GM13976 (cell line): ENCODE data around the gene CXXC5.
A peak's percentile ranks its signal among the peaks of the same experiment; 100 is the strongest.

Source experiments
- DNase-seq: peaks from one replicate; pipeline ENCODE4 v3.0.0; 2012; ENCODE audit warnings: low spot score
- in situ Hi-C: fragments of 300-500 bp; cut with MboI; formaldehyde crosslinking; loops from one replicate; pipeline ENCODE4 v1.12.0; 2022; ENCODE audit warnings: low sequenced_read_pairs, mixed read lengths, inconsistent platforms; ENCODE audit not compliant: unreplicated experiment
- TF ChIP-seq, protein P1 (sequence below): IDR thresholded peaks from 2 replicates; pipeline ENCODE4 v1.5.1; 2012; ENCODE audit warnings: borderline replicate concordance, mild to moderate bottlenecking; ENCODE audit not compliant: insufficient read depth; ENCODE audit errors: extremely low read depth, missing control alignments, control extremely low read depth

The CXXC5 gene

DNA sequence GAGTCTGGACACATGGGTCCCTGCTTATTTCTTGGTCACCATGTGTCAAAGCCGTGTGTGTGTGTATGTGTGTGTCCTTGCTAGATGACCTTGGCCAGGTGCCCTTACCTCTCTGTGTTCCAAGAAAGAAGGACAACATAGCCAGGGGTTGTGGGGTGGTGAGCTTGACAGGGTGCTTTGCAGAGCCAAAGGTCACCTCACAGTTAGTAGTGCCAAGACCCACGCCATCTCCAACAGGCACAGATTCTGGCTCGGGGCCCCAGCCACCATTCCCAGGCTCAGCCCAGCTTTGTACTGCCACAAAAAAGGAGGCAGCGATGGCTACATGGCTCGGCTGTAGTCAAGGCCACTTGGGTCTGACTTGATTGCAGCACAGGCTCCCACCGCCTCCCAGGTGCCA lies 39.5 kb downstream of the CXXC5 start:
- in situ Hi-C loops: no loop called here
- TF ChIP-seq, protein P1, sequence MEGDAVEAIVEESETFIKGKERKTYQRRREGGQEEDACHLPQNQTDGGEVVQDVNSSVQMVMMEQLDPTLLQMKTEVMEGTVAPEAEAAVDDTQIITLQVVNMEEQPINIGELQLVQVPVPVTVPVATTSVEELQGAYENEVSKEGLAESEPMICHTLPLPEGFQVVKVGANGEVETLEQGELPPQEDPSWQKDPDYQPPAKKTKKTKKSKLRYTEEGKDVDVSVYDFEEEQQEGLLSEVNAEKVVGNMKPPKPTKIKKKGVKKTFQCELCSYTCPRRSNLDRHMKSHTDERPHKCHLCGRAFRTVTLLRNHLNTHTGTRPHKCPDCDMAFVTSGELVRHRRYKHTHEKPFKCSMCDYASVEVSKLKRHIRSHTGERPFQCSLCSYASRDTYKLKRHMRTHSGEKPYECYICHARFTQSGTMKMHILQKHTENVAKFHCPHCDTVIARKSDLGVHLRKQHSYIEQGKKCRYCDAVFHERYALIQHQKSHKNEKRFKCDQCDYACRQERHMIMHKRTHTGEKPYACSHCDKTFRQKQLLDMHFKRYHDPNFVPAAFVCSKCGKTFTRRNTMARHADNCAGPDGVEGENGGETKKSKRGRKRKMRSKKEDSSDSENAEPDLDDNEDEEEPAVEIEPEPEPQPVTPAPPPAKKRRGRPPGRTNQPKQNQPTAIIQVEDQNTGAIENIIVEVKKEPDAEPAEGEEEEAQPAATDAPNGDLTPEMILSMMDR: no peak
- DNase-seq: no peak

DNA sequence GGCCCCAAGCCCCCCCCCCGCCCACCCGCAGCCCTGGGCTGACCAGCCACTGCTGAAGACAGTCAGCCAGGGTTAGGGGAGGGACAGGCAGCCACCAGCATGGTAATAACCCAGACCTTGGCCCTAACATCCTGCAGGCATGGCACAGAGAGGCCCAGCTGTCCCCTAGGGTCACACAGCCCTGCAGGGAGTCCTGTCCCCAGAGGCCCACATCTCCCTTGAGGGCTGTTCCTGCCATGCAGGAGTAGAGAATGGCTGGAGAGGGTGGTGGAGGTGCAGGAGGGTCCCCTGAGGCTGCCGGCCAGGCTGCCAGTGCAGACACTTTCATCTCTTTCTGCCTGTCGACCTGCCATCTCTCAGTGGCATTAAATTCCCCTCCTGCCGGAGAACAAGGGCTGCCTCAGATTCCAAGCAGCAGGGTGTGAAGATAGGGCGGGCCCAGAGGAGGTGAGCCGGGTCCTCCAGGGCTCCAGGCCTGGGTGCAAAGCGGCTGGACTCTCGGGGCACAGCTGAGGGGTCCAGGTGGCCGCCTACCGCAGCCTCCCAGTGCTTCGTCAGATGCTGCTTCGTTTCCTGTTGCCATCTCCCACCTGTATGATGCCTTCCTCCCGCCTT lies 40.0 kb downstream of the CXXC5 start:
- in situ Hi-C loops: no loop called here
- DNase-seq: no peak
- TF ChIP-seq, protein P1: no peak

GRCh38 chr5:139688751-139689372 lies 40.7 kb downstream of the CXXC5 start:
- TF ChIP-seq, protein P1: no peak
- no peak for DNase-seq
- in situ Hi-C loops: no loop called here

- TF ChIP-seq, protein P1: no peak
- in situ Hi-C loops: no loop called here
- DNase-seq: no peak
Measured at GRCh38 chr5:139689631-139690063, 41.5 kb downstream of the CXXC5 start.

DNA sequence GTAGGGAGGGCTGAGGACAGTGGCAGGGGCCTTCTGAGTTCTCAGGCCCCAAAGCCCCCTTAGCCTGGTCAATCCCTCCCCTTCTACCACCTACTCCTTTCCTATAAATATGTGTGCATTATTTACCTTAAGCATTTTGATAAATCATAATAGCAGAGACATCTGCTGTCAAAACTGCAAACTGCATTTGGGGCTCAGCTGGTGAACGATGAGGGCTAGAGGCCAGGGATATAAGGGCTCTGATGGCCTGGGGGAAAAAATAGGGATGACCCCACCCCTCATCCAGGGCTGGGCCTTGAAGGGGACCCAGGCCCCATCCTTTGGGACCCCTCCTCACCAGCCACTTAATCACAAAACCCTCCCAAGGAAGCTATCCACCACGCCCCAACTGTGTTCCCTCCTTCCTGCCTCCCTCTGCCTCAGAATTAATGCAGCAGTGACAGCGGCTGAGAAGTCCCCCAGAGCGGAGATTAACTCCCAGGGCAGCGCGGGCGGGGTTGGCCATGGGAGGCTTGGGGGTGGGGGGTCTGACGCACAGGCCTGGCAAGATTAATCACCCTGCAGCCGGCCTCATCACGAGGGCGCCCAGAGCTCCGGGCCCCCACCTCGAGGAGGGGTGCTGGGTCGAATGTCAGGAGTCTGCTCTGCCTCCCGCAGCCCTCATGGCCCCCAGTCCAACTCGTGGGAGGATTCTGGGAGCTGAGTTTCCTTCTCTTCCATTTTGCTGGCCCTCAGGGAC lies 42.1 kb downstream of the CXXC5 start:
- peak; percentile 81 for DNase-seq
- in situ Hi-C loops: no loop called here
- TF ChIP-seq, protein P1: peak; percentile 42

DNA sequence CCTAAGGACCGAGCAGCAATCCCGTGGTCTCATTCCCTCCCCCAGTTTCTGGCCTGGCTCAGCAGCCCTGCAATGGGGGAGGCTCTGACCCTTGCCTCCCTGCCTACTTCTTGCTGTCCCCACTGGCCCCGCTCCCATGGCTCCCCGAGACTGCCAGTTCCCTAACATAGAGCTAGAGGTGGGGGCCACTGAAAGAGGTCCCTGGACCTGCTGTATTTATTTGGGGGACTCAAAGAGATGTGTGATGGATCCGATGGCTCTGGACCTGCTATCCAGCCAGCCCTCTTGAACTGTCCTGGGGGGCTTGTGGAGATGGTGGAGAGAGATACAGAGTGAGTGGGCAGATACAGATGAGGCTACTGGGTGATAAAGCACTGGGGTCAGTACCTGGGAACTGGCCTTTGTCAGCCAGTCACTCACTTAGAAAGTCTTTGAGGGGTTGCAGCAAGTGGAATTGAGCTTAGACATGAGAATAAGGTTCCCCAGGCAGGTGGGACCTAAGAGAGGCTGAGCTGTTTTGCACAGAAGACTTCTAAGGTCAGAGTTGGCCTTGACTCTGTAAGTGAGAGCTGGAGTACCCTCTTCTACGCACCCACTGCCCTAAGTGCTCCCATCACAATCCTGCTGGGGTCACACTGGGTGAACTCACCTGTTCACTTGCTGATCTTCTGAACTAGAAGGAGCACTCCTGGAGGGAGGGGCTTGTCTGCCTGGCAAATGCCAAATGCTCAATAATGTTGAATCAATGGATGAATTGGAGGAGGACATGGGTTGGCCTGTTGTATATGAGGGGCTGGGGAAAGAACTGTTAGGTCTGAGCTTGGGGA lies 42.9 kb downstream of the CXXC5 start:
- TF ChIP-seq, protein P1: no peak
- no peak for DNase-seq
- in situ Hi-C loops: no loop called here
